GM18520 (cell line): ENCODE measurements around the gene PPEF1.

Experiments
- ATAC-seq: cut with Tn5 transposase; IDR thresholded peaks from one replicate; pipeline ENCODE4 v1.9.1; 2021; ENCODE audit not compliant: unreplicated experiment

Gene PPEF1, protein sequence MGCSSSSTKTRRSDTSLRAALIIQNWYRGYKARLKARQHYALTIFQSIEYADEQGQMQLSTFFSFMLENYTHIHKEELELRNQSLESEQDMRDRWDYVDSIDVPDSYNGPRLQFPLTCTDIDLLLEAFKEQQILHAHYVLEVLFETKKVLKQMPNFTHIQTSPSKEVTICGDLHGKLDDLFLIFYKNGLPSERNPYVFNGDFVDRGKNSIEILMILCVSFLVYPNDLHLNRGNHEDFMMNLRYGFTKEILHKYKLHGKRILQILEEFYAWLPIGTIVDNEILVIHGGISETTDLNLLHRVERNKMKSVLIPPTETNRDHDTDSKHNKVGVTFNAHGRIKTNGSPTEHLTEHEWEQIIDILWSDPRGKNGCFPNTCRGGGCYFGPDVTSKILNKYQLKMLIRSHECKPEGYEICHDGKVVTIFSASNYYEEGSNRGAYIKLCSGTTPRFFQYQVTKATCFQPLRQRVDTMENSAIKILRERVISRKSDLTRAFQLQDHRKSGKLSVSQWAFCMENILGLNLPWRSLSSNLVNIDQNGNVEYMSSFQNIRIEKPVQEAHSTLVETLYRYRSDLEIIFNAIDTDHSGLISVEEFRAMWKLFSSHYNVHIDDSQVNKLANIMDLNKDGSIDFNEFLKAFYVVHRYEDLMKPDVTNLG

GRCh38 chrX:18707426-18708049 lies at the start of gene PPEF1:
PPEF1 (plus strand) TSS chrX:18707645; CDS start chrX:18707781, 136 bp downstream.
- ATAC-seq, result no peak

- ATAC-seq, result no peak
Measured at GRCh38 chrX:18661273-18661672, 46.2 kb upstream of the PPEF1 start.

GRCh38 chrX:18664947-18665346 lies 42.5 kb upstream of the PPEF1 start:
- no peak for ATAC-seq

- no peak for ATAC-seq
Measured at GRCh38 chrX:18666614-18667013, 40.8 kb upstream of the PPEF1 start.

DNA sequence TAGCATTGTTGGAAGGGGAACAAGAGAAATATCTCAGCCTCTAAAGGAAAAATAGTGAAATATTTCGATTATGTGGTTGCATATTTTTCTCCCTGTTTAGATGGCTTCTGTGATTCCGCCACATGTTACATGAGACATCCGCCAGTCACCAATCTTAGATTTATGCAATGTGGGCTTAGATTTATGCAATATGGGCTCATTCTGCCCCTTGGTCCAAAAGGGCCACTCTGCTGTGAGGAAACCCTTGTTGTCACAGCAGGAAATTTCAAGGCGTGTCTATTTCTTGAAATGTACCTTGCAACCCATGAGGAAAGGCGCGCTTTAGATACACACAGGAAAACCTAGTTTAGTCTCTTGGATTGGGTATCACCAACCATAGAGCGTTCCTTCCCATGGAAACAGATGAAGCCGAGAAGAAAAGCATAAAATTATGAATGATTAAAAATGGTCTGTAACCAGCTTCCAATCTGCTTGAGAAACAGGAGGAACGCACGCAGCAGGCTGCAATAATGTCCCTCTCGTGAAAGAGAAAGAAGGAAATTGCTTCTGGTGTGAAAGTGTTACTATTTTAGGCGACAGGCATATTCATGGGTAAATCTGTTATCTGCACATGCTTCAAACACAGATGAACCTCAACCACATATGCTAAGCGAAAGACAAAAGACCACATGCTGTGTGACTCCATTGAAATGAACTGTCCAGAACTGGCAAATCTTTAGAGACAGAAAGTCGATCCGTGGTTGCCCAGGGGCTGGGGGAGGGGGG lies 39.2 kb upstream of the PPEF1 start:
- ATAC-seq, result no peak

DNA sequence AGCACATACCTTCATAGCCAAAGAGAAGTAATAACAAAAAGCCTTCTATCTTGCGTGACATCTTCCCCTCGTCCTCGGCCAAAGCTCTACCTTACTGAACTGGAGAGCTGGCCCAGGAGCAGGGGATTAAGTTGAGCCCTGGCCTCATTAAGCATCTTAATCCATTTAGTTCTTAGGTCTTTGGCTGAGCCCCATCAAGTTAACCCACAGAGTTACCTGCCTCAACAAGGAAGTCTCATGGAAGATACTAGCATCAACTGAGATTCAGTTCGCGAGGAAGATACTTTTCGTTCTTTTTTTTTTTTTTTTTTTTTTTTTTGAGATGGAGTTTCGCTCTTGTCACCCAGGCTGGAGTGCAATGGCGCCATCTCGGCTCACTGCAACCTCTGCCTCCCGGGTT lies 35.4 kb upstream of the PPEF1 start, which contains the start of gene RS1:
Gene RS1 (minus strand): TSS at position 101 of the 400 bp plus-strand sequence. CDS start 40 bp downstream, at position 61.
- ATAC-seq, result no peak

- ATAC-seq, result peak; percentile 12
Measured at GRCh38 chrX:18674417-18674787, 33.0 kb upstream of the PPEF1 start.

GRCh38 chrX:18674788-18675735 lies 32.4 kb upstream of the PPEF1 start:
- ATAC-seq, result peak; percentile 86

DNA sequence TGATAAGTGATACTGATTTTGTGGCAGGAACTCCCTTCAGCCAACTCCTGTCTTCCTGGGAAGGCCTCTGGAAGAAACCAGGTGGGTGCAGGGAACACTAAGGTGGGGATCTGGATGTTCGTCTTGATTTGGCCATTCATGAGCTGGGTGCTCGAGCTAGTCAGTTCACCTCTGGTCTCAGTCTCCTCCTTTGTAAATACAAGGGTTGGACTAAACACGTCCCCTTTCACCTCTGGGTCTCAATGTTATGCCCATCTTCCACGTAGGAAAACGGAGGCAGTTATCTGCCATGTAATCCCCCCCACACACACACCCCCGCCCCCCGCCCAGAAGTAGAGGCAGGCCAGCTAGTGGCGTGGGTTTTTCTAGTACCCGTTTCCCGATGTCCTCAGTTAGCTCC lies 31.4 kb upstream of the PPEF1 start:
- ATAC-seq, result no peak

- no peak for ATAC-seq
Measured at GRCh38 chrX:18676470-18676869, 31.0 kb upstream of the PPEF1 start.

DNA sequence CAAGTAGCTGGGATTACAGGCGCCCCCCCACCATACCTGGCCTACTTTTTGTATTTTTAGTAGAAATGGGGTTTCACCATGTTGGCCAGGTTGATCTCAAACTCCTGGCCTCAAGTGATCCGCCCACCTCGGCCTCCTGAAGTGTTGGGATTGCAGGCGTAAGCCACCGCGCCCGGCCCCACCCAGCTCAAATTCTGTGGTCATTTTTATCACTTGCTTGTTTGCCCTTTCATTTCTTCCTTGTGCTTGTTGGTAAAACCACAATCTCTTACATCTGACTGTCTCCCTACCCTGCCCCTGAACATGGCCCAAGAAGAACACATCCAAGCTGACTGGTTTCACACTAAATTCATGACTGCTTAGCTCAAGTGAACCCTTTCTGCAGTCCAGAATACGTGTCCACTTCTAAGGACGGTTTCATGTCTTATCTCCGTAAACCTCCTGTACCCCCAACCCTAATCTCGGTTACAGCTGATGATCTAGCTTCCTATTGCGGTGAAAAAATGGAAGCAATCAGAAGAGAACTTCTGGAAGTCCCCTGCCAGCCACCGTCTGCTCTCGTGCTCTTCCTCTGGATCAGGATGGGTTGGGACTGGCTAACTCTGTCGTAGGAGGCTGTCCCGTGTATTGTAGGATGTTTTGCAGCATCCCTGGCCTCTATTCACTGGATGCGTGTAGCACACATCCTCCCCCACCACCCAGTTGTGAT lies 30.1 kb upstream of the PPEF1 start:
- no peak for ATAC-seq

GRCh38 chrX:18681996-18682395 lies 25.4 kb upstream of the PPEF1 start:
- ATAC-seq, result no peak

- ATAC-seq, result no peak
Measured at GRCh38 chrX:18682979-18683387, 24.5 kb upstream of the PPEF1 start.

- ATAC-seq, result no peak
Measured at GRCh38 chrX:18687856-18688495, 19.5 kb upstream of the PPEF1 start.

GRCh38 chrX:18691431-18691830 lies 16.0 kb upstream of the PPEF1 start:
- ATAC-seq, result no peak

DNA sequence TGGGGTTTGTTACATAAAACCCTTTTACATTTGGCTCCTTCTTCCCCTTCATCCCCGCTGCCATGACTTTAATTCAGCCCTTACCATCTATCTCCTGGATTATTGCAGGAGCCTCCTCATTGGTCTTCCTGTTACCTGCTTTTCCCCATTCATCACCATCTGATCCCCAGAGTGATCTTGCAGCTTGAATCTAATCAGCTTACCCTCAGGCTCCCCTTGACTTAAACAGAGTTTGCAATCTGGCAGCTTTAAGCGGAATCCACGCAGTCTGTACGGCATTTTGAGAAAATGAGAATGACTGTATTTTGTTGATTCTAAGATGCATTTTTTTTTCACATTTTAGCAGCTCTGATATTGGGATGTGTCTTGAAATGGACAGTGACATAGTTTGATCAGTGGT lies 14.9 kb upstream of the PPEF1 start:
- no peak for ATAC-seq

GRCh38 chrX:18696653-18697052 lies 10.8 kb upstream of the PPEF1 start:
- no peak for ATAC-seq

DNA sequence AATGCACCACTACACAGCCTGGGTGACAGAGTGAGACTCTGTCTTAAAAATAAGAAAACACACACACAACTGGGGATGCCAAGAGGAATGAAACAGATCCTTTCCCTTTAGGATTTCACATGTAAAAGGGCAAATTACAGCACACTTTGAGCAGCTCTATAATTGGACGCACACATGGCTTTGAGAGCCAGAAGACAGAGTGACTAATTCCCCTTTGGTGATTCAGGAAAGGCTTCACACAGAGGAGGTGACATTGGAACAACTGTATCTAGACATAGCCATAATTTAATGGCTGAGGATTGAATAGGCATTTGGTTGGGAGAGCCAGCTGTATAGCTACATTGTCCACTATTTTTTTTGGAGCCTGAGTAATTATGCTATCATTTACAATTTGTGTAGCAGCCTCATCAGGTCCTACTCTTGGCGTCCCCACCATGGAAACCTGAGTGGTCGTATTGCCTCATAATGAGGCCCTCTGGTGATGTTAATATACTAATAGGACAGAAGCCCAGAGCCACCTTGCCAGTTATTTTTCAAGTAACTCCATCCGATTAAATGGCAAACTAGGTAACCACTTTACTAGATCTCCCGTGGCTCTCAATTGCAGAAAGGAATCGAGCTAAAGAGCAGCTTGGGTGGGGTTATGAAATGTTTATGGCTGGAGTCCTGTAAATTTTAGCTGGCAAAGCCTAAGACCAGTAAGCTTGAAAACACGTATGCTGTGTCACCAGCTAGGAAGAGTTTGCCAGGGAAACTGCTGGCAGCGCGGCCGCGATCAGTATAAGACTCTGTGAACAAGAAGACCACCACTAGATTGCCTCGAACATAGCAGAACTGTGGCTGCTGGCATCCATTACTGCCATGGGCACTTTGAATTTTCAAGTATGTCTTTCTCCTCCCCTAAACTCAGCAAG lies 8.5 kb upstream of the PPEF1 start:
- no peak for ATAC-seq
